HG03103 (cell line): ENCODE results near the gene TMC1.
"Not testable (repeated sequence)": the region's sequence is repeated elsewhere in the genome, so short reads cannot be mapped to it uniquely, and the experiment has no call there.

Experiments used
- ATAC-seq: cut with Tn5 transposase; IDR thresholded peaks from one replicate; pipeline ENCODE4 v1.9.1; 2021; ENCODE audit warnings: low read depth; ENCODE audit not compliant: unreplicated experiment

TMC1 gene

GRCh38 chr9:72749276-72749675 lies 227.9 kb downstream of the TMC1 start:
- no peak for ATAC-seq

DNA sequence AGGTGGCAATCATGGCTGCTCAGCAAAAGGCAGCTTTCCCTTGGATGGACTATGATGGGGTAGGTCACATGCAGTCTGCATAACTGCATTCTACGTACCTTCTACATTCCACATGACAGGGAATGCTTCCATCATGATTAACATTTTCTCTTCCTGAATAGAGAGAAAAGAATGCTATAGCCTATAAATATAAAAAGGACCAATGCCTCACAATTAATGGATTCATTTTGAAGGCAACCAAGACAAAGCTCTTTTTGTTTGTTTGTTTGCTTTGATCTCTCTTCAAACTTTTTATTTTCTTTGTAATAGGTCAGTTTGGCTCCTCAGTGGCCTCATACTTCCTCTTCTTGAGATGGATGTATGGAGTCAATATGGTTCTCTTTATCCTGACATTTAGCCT lies 230.1 kb downstream of the TMC1 start:
- ATAC-seq, result no peak

DNA sequence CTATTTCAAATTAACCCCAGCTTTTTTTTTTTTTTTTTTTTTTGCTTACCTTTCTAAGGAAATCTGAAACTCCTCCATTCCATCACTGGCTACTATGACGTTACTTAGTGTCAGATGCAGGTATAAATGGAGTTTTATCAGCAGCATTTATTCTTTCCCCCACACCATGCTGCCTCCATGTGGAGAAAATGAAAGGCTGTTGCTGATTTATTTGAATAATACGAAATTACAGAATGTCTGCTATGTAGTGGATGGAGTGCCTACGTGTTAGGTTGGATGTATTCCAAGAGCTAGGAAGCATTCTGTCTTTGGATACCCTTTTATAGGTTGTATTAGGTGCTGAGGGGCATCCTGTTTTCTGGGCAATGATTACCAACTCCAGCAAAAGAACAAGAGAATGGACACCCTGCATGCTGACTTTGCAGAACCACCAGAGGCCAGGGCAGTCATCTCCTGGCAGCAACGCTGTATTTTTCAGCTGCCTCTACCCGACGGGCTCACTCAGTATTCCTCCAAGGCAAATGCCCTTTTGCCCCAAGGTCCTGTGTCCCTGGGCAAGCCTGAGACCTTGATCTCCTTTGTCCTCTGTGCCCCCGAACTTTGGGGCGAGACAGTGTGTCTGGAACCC lies 232.0 kb downstream of the TMC1 start:
- ATAC-seq, result no peak

- ATAC-seq, result no peak
These were observed 234.4 kb downstream of the TMC1 start for GRCh38 chr9:72755836-72756235.

DNA sequence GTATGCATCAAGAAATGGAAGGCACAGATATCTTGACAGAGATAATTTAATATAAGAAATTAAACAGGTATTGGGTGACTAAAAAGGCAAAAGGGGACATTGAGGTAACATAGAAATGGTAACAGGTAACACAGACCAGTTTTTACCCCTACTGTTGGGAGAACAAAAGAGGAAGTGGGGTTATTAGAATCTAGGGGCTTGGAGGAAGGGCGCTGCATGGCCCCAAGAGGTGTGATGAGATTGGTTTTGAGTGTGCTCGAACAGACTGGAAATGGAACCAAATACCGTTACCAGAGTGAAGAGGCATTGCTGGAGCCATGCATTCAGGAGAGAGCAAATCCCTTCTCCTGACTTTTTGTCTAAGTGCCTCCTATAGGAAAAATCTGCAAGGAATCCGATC lies 237.5 kb downstream of the TMC1 start:
- no peak for ATAC-seq

DNA sequence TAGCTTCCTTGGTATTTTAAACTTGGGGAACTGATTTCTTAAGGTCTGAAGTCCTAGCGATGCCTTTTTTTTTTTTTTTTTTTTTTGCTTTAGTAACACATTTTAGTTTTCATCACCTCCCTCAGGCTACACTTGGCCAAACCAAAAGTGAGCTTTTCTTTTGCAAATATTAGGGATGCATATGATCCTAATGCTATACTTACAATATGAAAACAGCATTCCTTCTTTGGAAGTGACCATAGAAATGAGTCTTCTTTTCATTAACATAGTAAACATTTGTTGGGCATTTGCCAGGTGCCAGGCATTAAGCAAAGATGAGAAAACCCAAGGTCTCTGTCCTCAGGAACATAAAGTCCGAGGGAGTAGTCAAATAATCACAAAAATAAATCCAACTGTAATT lies 241.6 kb downstream of the TMC1 start:
- ATAC-seq, result no peak

DNA sequence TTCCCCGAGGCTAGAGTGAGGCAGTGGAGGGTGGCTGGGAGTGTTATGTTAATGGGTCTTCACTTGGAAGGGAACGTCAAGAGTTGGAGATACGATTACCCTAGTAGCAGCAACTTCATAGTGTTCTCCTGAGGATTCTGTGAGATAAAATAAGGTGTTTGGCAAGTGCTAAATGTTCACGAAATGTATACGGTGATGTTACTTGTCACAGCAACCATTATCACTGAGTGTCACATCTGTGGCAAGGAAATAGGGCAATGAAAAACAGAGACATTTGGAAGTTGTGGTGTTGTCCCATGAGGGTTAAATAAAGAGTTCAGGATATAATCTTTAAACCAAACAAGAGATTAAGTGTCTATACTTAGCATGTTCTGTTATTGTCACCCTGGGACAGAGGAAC lies 248.1 kb downstream of the TMC1 start:
- no peak for ATAC-seq

DNA sequence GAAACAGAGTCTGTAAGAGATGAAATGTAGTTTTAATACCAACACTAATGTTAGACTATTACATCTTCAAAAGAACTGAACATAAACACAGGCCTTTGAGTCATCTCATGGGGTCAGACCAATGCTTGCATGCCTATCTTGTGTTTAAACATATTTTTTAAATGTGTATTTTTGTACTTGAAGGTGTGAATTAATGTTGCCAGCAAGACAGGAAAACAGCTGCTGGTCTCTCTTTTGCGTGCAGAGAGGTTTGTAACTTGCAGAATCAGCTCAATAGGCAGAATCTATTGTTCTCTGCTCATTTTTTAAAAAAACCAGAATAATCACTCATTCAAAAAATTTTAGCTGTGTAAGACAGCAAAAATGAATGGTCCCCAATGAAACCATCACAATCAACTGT lies 251.3 kb downstream of the TMC1 start:
- no peak for ATAC-seq

DNA sequence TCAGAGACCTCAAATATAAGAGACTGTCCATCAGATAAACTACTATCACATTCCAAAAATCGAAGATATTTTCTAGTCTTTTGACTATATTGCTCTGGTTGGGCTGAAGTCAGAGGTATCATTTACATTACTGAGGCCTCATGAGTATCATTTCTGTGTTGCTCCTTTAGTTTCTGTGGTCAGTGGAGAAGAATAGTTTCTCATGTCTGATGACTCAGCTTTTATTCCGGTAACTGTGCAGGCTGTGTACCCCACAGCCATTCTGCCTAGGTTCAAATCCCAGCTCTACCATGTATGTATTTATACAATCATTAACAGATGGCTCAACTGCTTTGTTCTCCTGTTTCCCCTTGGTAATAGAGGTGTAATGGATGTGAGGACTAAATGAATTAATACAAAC lies 252.2 kb downstream of the TMC1 start:
- no peak for ATAC-seq

- ATAC-seq, result no peak
These were observed 254.2 kb downstream of the TMC1 start for GRCh38 chr9:72775570-72775969.

GRCh38 chr9:72779614-72780013 lies 258.2 kb downstream of the TMC1 start:
- ATAC-seq, result no peak

DNA sequence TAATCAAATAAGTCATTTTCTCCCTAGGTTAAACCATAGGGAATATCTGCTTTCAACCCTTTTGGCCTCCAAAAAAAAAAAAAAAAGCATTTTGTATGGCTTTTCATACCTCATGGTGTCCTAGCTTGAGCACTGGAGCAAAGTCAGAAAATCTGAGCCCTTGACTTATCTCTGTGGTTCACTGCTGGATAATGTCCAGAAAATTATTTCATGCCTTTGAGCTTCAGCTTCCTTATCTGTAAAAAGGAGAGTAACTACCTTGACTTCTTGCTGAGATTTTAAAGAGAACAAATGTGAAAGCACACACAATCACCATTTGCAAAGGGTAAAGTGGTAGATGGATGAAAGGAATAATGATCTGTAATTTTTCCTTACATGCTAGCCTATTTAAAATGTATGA lies 265.5 kb downstream of the TMC1 start:
- ATAC-seq, result no peak

GRCh38 chr9:72788966-72789735 lies 267.7 kb downstream of the TMC1 start:
- ATAC-seq, result no peak

- no peak for ATAC-seq
These were observed 268.5 kb downstream of the TMC1 start for GRCh38 chr9:72789885-72790284.

DNA sequence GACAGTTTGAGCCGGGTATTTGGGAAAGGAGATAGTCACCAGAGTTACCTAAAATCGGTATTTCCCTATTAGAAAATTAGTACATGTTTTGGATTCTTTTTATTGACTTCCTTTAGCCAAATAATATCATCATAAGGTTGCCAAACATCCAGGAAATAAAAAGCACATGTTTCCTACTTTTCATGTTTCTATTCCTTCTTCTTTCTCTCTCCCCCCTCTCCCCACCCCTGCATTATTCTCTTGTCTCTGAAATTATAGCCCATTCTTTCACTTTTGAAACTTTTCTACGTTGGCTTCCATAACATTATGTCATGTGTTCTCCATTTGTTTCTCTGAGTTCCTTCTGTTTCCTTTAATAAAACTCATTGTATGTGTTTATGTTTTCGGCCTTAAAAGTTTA lies 269.6 kb downstream of the TMC1 start:
- no peak for ATAC-seq

DNA sequence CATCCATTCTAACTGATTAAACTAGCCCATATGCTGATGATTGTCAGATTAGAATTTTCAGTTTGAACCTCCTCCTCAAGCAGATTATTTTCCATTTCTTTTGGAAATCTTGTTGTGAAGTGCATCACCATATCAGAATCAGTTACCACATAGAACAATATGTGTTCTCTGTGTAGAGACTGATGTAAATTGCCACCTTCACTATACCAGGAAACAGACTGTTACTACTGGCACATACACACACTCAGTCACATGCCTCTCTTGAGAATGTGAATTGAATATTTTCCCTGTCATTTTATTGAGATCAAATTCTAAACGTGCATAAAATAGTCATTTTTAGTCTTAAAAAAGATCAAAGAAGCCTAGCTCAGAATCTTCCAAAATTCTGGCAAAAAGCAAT lies 270.0 kb downstream of the TMC1 start:
- ATAC-seq, result no peak

DNA sequence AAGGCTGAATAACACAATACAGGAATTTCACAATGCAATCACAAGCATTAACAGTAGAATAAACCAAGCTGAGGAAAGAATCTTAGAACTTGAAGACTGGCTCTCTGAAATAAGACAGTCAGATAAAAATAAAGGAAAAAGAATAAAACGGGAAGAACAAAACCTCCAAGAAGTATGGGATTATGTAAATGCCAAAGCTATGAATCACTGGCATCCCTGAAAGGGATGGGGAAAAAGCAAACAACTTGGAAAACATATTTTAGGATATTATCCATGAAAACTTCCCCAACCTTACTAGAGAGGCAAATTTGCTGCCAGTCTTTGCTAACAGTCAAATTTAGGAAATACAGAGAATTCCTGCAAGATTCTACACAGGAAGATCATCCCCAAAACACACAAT lies 273.5 kb downstream of the TMC1 start:
- no peak for ATAC-seq

DNA sequence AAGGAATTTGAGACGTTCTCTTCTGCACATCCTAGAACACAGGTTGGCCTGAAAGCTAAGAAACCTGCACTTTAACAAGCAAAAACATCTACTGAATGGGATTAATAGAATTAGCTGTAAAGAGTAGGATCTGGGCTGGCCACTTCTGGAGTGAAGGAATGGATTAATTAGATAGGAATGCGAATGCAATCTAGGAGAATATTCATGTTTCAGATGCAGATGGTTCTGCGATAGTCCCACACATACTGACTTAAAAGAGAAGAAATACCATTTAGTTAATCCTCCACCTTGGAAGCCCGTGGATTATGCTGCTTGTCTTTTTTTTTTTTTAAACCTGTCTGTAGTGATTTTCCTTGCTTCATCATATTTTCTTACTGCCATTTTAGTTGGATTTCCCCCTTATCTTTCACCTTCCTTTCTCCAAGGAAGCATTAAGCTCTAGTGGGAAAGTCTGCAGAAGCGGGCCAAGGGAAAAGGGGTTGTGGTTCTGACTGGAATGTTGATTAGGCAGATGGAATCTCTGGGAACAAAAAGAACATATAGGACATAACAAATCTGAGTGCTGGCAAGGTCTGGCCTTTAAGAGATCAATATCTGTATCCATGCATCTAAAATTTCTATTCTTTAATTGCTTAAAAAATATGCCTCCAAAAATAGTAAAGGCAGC lies 279.1 kb downstream of the TMC1 start:
- no peak for ATAC-seq

GRCh38 chr9:72805238-72805637 lies 283.8 kb downstream of the TMC1 start:
- ATAC-seq, result no peak

DNA sequence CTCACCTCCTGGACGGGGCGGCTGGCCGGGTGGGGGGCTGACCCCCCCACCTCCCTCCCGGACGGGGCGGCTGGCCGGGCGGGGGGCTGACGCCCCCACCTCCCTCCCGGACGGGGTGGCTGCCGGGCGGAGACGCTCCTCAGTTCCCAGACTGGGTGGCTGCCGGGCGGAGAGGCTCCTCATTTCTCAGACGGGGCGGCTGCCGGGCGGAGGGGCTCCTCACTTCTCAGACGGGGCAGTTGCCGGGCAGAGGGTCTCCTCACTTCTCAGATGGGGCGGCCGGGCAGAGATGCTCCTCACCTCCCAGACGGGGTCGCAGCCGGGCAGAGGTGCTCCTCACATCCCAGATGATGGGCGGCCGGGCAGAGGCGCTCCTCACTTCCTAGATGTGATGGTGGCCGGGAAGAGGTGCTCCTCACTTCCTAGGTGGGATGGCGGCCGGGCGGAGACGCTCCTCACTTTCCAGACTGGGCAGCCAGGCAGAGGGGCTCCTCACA lies 285.0 kb downstream of the TMC1 start:
- ATAC-seq, result not testable (repeated sequence)

DNA sequence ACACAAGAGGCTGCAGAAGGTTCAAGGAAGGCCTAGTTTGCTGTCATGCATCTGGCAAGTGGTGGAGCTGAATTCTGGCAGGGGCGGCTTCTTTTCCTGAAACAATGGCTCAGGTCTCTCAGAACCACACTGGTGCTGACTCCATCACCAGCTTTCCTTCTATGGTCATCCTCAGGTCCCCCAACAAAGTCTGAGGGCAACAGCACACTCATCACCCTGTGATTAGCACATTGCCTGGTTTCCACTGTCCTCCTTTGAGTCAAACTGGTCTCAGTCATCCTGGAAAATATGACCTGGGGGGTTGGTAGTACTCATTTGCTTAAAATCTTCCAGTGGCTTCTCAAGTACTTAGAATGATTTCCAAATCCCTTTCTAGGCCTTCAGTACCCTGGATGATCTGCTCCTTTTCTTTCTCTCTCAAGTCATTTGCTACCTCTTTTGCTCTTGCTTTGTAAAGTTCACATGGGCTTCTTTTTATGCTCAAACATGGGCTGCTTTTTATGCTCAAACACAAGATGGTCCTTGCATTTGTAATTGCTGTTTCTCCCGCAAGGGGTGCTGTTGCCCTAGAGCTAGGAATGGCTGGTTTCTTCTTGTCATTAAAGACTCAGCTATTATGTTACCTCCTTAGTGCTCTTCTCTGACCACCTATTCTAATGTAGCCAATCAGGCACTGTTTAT lies 286.5 kb downstream of the TMC1 start:
- ATAC-seq, result peak; percentile 82
